Left hindlimb (tissue), 1 donor: ENCODE data around the gene MYRFL.
"Not testable (repeated sequence)": the region's sequence is repeated elsewhere in the genome, so short reads cannot be mapped to it uniquely, and the experiment has no call there.

ENCODE experiments used
- DNase-seq: peaks from one replicate; pipeline ENCODE4 v3.0.0-alpha.2; 2018

MYRFL gene

DNA sequence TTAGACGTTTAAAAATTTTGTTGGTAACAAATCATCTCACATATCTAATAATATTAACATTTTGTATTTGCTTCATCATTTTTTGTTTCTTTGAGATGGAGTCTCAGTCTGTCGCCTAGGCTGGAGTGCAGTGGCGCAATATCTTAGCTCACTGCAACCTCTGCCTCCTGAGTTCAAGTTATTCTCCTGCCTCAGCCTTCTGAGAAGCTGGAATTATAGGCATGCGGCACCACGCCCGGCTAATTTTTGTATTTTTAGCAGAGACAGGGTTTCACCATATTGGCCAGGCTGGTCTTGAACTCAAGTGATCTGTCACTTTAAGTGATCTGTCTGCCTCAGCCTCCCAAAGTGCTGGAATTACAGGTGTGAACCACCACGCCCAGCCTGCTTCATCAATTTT is 169.1 kb downstream of the MYRFL start:
- DNase-seq: not testable (repeated sequence)

DNA sequence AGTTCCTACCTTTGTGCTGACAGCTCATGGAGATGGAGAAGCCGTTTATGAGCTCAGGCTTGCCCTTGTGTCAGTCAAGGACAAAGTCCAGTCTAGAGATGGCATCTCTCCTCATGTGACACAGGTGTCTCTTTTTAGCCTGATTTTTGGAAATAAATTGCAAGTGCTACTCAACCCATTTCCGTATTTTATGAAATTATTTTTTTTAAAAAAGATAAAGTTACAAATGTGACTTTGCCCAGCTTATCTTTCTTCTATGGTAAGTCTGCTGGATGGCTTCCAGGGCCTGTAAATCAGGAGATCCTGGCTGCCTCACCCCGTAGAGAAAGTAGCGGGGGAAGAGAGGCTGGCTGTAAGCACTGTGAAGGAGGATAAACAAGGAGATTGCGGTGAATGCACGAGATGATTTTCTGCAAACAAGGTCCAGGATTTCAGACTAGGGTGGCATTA is 169.7 kb downstream of the MYRFL start:
- DNase-seq: no peak

DNA sequence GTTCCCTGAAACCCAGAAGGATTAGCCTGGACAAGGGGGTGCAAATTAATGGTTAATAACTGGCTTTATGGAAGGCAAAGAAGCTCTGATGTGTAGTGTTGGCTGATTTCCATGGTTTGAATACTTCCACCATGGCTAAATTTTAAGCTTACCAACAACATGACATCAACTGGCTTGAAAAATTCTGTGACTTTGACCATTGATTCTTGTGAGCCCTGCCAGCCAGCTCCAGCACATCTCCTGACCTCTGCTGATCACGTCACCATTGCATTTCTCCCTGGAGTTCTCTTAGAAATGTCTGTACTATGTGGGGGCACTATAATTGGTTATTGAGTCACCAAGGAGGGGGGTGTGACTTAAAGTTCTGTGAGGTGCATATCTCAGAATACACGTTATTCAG is 171.2 kb downstream of the MYRFL start:
- DNase-seq: no peak

DNA sequence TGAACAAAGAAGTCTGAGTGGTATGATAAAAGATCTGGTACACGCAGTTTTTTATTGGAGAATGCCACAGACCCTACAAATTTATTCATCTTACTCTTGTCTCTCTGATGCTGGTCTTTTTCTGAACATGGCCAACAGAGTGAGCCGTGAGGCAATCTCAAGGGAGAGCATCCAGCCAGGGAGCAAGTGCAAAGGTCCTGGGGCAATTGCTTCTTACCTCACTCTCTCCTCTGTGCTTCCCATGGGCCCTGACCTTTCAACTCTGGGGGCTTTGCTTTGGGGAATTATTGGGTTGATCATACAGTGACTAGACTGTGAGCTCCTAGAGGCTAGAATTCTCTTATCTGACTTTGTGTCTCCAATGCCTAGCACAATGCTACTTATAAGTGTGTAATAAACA is 171.7 kb downstream of the MYRFL start:
- no peak for DNase-seq

DNA sequence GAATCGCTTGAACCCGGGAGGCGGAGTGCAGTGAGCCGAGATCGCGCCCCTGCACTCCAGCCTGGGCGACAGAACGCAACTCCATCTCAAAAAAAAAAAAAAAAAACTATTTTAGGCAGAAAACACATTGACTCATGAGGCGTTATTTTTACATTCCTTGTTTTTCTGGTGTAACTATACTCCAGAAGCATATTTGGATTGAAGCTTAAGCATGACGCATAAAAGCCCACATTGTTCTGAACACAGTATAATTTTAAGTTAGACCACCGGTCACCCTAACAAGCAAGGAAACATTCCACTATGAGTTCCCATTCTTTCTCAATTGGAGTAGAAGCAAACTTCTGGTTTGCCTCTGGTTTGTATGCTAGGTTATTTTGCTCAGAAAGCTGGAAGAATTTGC is 173.0 kb downstream of the MYRFL start:
- DNase-seq: no peak

DNA sequence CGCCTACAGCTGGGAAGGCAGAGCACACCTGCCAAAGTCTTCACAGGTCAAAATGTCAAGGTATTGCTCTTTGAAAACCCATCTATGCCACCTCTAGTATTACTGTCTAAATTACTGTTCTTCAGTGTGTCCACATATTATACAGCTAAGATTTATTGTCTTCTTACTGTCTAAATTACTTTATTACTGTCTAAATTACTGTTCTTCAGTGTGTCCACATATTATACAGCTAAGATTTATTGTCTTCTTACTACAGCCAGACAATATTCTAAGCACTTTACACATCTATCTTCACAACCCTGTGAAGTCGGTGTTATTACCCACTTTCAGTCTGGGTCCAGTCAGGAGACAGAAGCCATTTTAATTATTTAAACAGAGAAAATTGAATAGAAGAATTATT is 173.9 kb downstream of the MYRFL start:
- DNase-seq: no peak

DNA sequence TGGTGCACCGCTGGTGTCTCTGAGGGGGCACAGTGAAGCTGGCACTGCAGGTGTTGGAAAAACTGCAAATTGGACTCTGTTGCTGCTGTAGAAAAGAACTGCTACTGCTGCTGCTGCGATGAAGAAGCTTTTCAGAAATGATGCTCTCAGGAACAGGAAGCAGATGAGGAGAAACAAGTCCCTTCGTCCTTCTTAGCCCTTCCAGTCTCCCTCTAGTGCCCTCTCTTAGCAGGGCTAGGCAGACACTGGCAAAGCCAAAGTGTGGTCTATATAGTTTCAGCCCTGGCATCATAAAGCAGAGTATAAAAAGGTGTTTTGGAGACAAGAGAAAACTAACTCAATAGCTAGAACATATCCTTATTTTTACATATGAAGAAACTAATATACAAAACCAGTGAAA is 174.5 kb downstream of the MYRFL start:
- no peak for DNase-seq

DNA sequence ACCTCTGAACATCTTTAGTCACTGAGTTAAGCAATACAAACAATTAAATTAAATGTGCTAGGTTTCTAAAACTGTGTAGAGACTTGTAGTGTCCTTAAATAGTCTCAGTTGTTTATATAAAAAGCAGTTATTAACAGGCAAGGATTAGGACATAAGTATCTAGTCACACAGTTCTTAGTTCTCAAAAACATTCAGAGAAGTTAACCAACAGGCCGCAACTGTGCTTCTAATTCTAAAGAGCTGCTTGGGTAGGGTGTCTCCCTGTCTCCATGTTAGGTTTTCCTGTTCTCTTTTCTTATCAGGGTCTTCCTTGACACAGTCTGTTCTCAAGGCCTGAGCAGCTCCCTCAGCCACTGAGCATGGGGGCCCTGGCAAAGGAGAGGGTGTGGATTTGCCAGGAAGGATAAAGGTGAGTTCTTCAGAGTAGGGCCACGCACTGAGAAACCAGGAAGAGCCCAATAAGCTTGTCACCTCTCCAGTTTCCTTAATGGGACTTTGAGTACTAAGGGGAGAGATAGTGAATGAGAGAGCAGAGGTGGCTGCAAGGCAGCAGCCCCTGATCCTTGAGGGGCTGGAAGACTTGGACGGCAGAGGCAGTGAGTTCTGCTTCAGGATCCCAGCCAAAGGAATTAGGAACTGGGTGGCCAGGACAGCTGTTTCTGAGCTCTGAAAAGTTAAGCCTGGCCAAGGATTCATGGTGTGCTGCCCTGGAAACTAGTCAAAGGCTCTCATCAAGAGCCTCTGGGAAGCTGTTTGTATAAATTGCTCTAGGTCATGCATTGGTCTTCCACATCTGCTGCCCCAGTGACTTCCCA is 177.3 kb downstream of the MYRFL start:
- peak; percentile 83 for DNase-seq

DNA sequence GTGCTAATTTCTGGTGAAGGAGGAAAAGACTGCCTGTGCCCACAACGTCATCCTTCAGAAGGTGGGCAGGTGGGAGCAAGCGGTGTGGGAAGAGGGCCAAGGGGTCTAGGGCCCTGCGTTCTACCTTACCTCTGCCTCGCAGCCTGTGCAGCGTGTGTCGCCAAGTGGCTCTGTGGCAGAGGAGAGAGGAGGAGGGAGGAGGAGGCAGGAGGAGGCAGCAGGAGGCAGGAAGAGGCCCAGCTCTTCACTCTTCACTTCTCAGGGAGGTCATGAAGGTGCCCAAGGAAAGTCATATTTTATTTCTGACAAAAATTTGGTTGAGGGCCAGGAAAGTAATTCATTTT is 177.9 kb downstream of the MYRFL start:
- no peak for DNase-seq

DNA sequence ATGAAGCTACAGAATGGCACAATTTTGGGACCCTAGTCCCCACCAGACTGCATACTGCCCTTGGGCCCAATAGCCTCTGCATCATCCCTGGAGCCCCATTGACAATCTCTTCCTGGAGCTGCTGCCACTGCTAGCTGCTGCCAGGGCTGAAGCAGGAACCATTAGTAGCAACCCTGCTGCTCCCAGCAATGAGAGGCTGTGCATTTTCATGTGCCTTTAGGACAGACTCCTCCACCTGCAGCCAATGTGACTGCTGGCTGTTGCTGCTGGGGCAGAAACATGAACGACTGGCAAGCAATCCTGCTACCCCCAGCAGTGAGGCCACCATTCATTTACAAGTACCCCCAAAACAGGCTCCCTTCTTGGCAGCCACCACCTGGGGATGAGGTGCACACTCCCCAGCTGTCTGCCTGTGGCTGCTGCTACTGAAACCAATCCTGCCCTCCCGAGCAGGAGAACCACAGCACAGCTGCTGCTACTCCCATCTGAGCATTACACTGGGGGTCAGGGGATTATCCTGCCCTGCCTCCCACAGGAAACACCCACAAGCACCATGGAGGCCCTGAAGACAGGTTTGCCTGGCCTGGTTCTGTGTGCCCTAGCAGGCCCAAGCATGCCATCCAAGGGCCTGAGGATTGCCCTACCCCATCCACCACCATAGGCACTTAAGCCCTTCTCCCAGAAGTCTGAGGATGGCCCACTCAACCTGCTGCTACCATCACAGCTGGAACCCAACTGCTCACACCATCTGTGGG is 181.0 kb downstream of the MYRFL start:
- DNase-seq: no peak

DNA sequence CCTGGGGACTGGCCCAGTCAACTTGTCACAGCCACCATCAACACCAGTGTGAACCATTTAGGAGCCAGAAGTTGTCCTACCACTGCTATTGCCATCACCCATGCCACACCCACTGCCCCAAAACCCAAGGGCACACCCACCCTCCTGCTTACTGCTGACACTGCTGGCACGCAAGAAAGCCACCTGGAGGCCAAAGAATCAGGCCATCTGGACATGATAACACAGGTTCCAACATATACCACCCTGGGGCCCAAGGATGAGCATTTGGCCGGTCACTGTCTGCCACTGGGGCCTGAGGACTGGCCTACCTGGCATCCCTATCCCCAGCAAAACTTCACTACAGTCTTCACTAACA is 181.6 kb downstream of the MYRFL start:
- no peak for DNase-seq

DNA sequence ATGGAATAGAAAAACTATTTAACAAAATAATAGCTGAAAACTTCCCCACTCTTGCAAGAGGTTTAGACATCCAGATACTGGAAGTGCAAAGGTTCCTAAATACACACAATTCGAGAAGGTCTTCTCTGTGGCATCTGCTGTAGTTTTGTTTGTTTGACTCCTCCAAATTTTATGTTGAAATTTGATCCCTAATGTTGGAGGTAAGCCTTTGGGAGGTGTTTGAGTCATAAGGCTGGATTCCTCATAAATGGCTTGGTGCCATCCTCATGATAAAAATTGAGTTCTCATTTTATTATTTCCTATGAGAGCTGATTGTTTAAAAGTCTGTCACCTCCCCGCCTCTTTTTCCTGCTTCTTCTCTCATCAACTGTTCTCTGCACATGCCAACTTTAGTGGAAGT is 182.7 kb downstream of the MYRFL start:
- no peak for DNase-seq
